Neural cell (in vitro differentiated cells): Measurements from ENCODE around the gene GPR183. TPM values are rescaled to one million over a fixed set of nuclear protein-coding genes. Genes with fewer than 3 reads are reported as not detected.

Experiments used
- H2AFZ ChIP-seq: fragments of 200-600, 300-800 bp; sonication (generic), shearing (Covaris generic); 2 replicates; pipeline ENCODE4 v1.6.0; 2014; ENCODE audit warnings: low read depth, mild to moderate bottlenecking, antibody characterized with exemption, low read length, moderate library complexity
- H3F3A ChIP-seq: fragments of 200-600 bp; shearing (Covaris generic); 2 replicates; pipeline ENCODE4 v1.6.1; 2016; ENCODE audit warnings: mild to moderate bottlenecking, moderate library complexity, mixed read lengths, antibody characterized with exemption, low read length; ENCODE audit not compliant: insufficient read depth, poor library complexity, severe bottlenecking
- H3K27ac ChIP-seq: fragments of 200-600, 300-800 bp; sonication (generic), shearing (Covaris generic); 2 replicates; pipeline ENCODE4 v1.5.1; 2014; ENCODE audit warnings: mild to moderate bottlenecking, low read length, moderate library complexity
- H3K27me3 ChIP-seq: fragments of 300-800, 200-600 bp; sonication (generic), shearing (Covaris generic); 2 replicates; pipeline ENCODE4 v1.6.0; 2014; ENCODE audit warnings: mild to moderate bottlenecking, low read depth, low read length, moderate library complexity; ENCODE audit not compliant: insufficient read depth
- H3K36me3 ChIP-seq: fragments of 300-800, 200-600 bp; sonication (generic), shearing (Covaris generic); 2 replicates; pipeline ENCODE4 v1.5.1; 2014; ENCODE audit warnings: mild to moderate bottlenecking, antibody characterized with exemption, low read length, moderate library complexity; ENCODE audit not compliant: insufficient read depth
- H3K4me2 ChIP-seq: fragments of 300-800, 200-600 bp; sonication (generic), shearing (Covaris generic); 2 replicates; pipeline ENCODE4 v1.6.0; 2014; ENCODE audit warnings: mild to moderate bottlenecking, low read length
- H3K4me3 ChIP-seq: fragments of 300-800, 200-600 bp; sonication (generic), shearing (Covaris generic); 2 replicates; pipeline ENCODE4 v1.5.1; 2014; ENCODE audit warnings: mild to moderate bottlenecking, low read length, moderate library complexity
- H3K79me2 ChIP-seq: fragments of 200-600 bp; shearing (Covaris generic); replicated peaks from 2 replicates; pipeline ENCODE4 v1.6.0; 2014; ENCODE audit warnings: mild to moderate bottlenecking, low read length, moderate library complexity; ENCODE audit not compliant: insufficient read depth
- H3K9ac ChIP-seq: fragments of 300-800, 200-600 bp; sonication (generic), shearing (Covaris generic); 2 replicates; pipeline ENCODE4 v1.6.1; 2016; ENCODE audit warnings: mild to moderate bottlenecking, low read length, mixed read lengths
- H3K9me2 ChIP-seq: fragments of 200-600 bp; shearing (Covaris generic); 2 replicates; pipeline ENCODE4 v1.6.1; 2016; ENCODE audit warnings: mild to moderate bottlenecking, low read length, mixed read lengths; ENCODE audit not compliant: insufficient read depth
- H3K9me3 ChIP-seq: fragments of 200-600, 300-800 bp; sonication (generic), shearing (Covaris generic); 2 replicates; pipeline ENCODE4 v1.6.1; 2016; ENCODE audit warnings: mild to moderate bottlenecking, mixed run types, low read length, moderate library complexity, mixed read lengths
- H4K20me1 ChIP-seq: fragments of 200-600 bp; shearing (Covaris generic); 2 replicates; pipeline ENCODE4 v1.6.1; 2016; ENCODE audit warnings: mild to moderate bottlenecking, mixed run types; ENCODE audit not compliant: insufficient read depth
- EP300 ChIP-seq: fragments of 450-650 bp; conservative IDR thresholded peaks from 2 replicates; pipeline ENCODE4 v1.6.1; 2014; ENCODE audit warnings: antibody characterized with exemption, mild to moderate bottlenecking, moderate library complexity; ENCODE audit not compliant: poor library complexity, severe bottlenecking
- EZH2 ChIP-seq: fragments of 200-600, 300-800 bp; shearing (Covaris generic), sonication (generic); IDR thresholded peaks from 2 replicates; pipeline ENCODE4 v1.6.1; 2014; ENCODE audit warnings: antibody characterized with exemption, low read length, borderline replicate concordance, mild to moderate bottlenecking; ENCODE audit not compliant: insufficient read depth, poor library complexity, severe bottlenecking
- MXI1 ChIP-seq: fragments of 450-650 bp; conservative IDR thresholded peaks from 2 replicates; pipeline ENCODE4 v1.6.1; 2014; ENCODE audit warnings: antibody characterized with exemption, mild to moderate bottlenecking; ENCODE audit not compliant: poor library complexity, severe bottlenecking
- POLR2AphosphoS5 ChIP-seq: IDR thresholded peaks from 2 replicates; pipeline ENCODE4 v1.6.1; 2012
- RAD21 ChIP-seq: fragments of 450-650 bp; conservative IDR thresholded peaks from 2 replicates; pipeline ENCODE4 v1.6.1; 2014; ENCODE audit warnings: antibody characterized with exemption, mild to moderate bottlenecking, moderate library complexity
- REST ChIP-seq: IDR thresholded peaks from 2 replicates; pipeline ENCODE4 v1.6.1; 2012; ENCODE audit warnings: borderline replicate concordance
- SMC3 ChIP-seq: fragments of 450-650 bp; conservative IDR thresholded peaks from 2 replicates; pipeline ENCODE4 v1.6.1; 2014; ENCODE audit warnings: antibody characterized with exemption, mild to moderate bottlenecking, moderate library complexity; ENCODE audit not compliant: poor library complexity
- TAF1 ChIP-seq: IDR thresholded peaks from 2 replicates; pipeline ENCODE4 v1.6.1; 2012; ENCODE audit warnings: low read depth
- polyA plus RNA-seq: library from polyadenylated mRNA; depleted of rRNA; stranded (reverse); fragments of >200 nt; gene quantifications from 2 replicates; pipeline ENCODE4 v1.2.3, GENCODE V29; 2014

GPR183 gene
- polyA plus RNA-seq, 1 donor from 2014 or later, result not detected

- Histone ChIP-seq H4K20me1 (no peaks in the 10 kb centered on the region), H3K9me3 (no peaks in the 10 kb centered on the region), H3K27ac (no peak overlapping the region), H3K9ac (no peak overlapping the region), H3K9me2 (no peaks in the 10 kb centered on the region), H3K4me2 (no peak overlapping the region), H3K4me3 (no peak overlapping the region), H3K36me3 (no peaks in the 10 kb centered on the region), H2AFZ (no peak overlapping the region), H3K79me2 (no peaks in the 10 kb centered on the region), H3K27me3 (no peaks in the 10 kb centered on the region), H3F3A (no peaks in the 10 kb centered on the region)
- TF ChIP-seq TAF1 (no peak), EP300 (no peak), EZH2 (no peak), REST (no peak)
Observed at GRCh38 chr13:99299256-99299919, 7.8 kb downstream of the GPR183 start.

- no peaks in the 10 kb centered on the region for H4K20me1 ChIP-seq
- H3K4me3 ChIP-seq, result no peak overlapping the region
- H3K79me2 ChIP-seq, result no peaks in the 10 kb centered on the region
- no peak overlapping the region for H3K27ac ChIP-seq
- H3K36me3 ChIP-seq, result no peaks in the 10 kb centered on the region
- no peak overlapping the region for H2AFZ ChIP-seq
- no peaks in the 10 kb centered on the region for H3K9me3 ChIP-seq
- no peak overlapping the region for H3K9ac ChIP-seq
- no peak overlapping the region for H3K4me2 ChIP-seq
- no peaks in the 10 kb centered on the region for H3F3A ChIP-seq
- TF ChIP-seq RAD21 (no peak), EP300 (no peak), SMC3 (no peak), TAF1 (no peak), REST (no peak), MXI1 (no peak), POLR2AphosphoS5 (no peak)
- H3K27me3 ChIP-seq, result no peaks in the 10 kb centered on the region
- no peaks in the 10 kb centered on the region for H3K9me2 ChIP-seq
Observed at GRCh38 chr13:99298056-99298455, 9.1 kb downstream of the GPR183 start.
